Progenitor cell of endocrine pancreas (in vitro differentiated cells): ENCODE results near the gene PKD2. TPM values are rescaled to one million over a fixed set of nuclear protein-coding genes. Genes with fewer than 3 reads are reported as not detected.
"Not testable (repeated sequence)": the region's sequence is repeated elsewhere in the genome, so short reads cannot be mapped to it uniquely, and the experiment has no call there.

Source experiments
- DNase-seq: peaks from one replicate; pipeline ENCODE4 v3.0.0; 2021; ENCODE audit warnings: low spot score; ENCODE audit not compliant: unreplicated experiment
- H3K27ac Mint-ChIP-seq: 2 replicates; pipeline ENCODE4 v1.8.0; 2021; ENCODE audit warnings: mild to moderate bottlenecking, moderate library complexity, mixed read lengths
- H3K27me3 Mint-ChIP-seq: 2 replicates; pipeline ENCODE4 v1.8.0; 2021; ENCODE audit warnings: mixed read lengths
- H3K36me3 Mint-ChIP-seq: 2 replicates; pipeline ENCODE4 v1.8.0; 2022; ENCODE audit warnings: mixed read lengths; ENCODE audit not compliant: insufficient read depth
- H3K4me1 Mint-ChIP-seq: 2 replicates; pipeline ENCODE4 v1.8.0; 2021; ENCODE audit warnings: low read depth, mixed read lengths
- H3K4me3 Mint-ChIP-seq: 2 replicates; pipeline ENCODE4 v1.8.0; 2021; ENCODE audit warnings: low read depth, mild to moderate bottlenecking, moderate library complexity, mixed read lengths
- H3K9me3 Mint-ChIP-seq: 2 replicates; pipeline ENCODE4 v1.8.0; 2021; ENCODE audit warnings: low read depth, mixed read lengths
- CTCF ChIP-seq: fragments of 200-600 bp; sonication (generic); IDR thresholded peaks from one replicate; pipeline ENCODE4 v1.5.0; 2021; ENCODE audit warnings: antibody characterized with exemption, mild to moderate bottlenecking; ENCODE audit not compliant: unreplicated experiment
- total RNA-seq: library from RNA; stranded (reverse); gene quantifications from 2 replicates; pipeline ENCODE4 v1.2.1, GENCODE V29; 2021

Gene PKD2
- total RNA-seq, 1 donor from 2014 or later = 41.1 TPM

DNA sequence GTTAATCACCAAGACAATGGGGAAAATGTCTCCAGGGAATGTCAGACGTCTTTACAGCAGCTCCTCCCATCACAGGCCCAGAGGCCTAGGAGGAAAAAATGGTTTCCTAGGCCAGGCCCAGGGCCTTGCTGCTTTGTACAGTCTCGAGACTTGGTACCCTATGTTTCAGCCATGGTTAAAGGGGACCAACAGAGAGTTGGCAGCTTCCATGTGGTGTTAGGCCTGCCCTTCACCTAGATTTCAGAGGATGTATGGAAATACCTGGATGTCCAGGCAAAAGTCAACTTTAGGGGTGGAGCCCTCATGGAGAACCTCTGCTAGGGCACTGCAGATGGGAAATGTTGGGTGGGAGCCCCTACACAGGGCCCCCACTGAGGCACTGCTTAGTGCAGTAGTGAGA is 112.5 kb downstream of the PKD2 start:
- Mint-ChIP-seq H3K4me1 (no peaks in the 10 kb centered on the region), H3K27me3 (no peaks in the 10 kb centered on the region), H3K4me3 (no peak overlapping the region), H3K9me3 (peaks cover 44% of the 10 kb centered on the region), H3K27ac (no peak overlapping the region), H3K36me3 (peaks cover 23% of the 10 kb centered on the region)
- no peak for TF ChIP-seq CTCF
- no peak for DNase-seq

DNA sequence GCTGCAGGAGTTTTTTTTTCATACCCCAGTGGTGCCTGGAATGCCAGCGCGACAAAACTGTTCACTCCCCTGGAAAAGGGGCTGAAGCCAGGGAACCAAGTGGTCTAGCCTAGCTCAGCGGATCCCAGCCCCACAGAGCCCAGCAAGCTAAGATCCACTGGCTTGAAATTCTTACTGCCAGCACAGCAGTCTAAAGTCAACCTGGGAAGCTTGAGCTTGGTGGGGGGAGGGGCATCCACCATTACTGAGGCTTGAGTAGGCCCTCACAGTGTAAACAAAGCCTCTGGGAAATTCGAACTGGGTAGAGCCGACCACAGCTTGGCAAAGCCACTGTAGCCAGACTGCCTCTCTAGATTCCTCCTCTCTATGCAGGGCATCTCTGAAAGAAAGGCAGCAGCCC is 114.8 kb downstream of the PKD2 start:
- Mint-ChIP-seq H3K9me3 (peaks cover 47% of the 10 kb centered on the region), H3K36me3 (peaks cover 24% of the 10 kb centered on the region)
- DNase-seq, H3K4me3 Mint-ChIP-seq, H3K27ac Mint-ChIP-seq, H3K4me1 Mint-ChIP-seq, H3K27me3 Mint-ChIP-seq: not testable (repeated sequence)

Other genes with a start within 250 kb of the PKD2 start
- not detected in 2 replicates for gene IBSP, start 208.1 kb upstream of the PKD2 start, total RNA-seq
- not detected in 2 replicates for gene MEPE, start 174.7 kb upstream of the PKD2 start, total RNA-seq
- 3.7 and 11.1 TPM in 2 replicates for gene SPP1, start 31.9 kb upstream of the PKD2 start, total RNA-seq
- gene ABCG2, start 151.0 kb downstream of the PKD2 start, total RNA-seq = 2.3 and 2.6 TPM in 2 replicates